HG03045 (cell line): ENCODE data around the gene PRKAR1B.

Source experiments
- ATAC-seq: cut with Tn5 transposase; IDR thresholded peaks from one replicate; pipeline ENCODE4 v1.9.1; 2021; ENCODE audit warnings: mild to moderate bottlenecking, moderate library complexity; ENCODE audit not compliant: unreplicated experiment

Gene PRKAR1B

GRCh38 chr7:727104-727805 is at the start of gene PRKAR1B:
Gene PRKAR1B (minus strand): TSS chr7:727281. CDS start chr7:711505, 15,776 bp downstream.
- peak; percentile 36 for ATAC-seq

- no peak for ATAC-seq
These were observed 49.3 kb upstream of the PRKAR1B start for GRCh38 chr7:776381-776780.

- ATAC-seq, result no peak
These were observed 47.4 kb upstream of the PRKAR1B start for GRCh38 chr7:774161-775109.

GRCh38 chr7:773622-773915 is 46.5 kb upstream of the PRKAR1B start:
- ATAC-seq, result no peak

- ATAC-seq, result no peak
These were observed 46.0 kb upstream of the PRKAR1B start for GRCh38 chr7:772861-773621.

GRCh38 chr7:772392-772791 is 45.3 kb upstream of the PRKAR1B start:
- no peak for ATAC-seq

GRCh38 chr7:772005-772294 is 44.9 kb upstream of the PRKAR1B start:
- ATAC-seq, result no peak

- ATAC-seq, result no peak
These were observed 44.3 kb upstream of the PRKAR1B start for GRCh38 chr7:771234-772004.

GRCh38 chr7:770741-771166 is 43.7 kb upstream of the PRKAR1B start:
- ATAC-seq, result no peak

- ATAC-seq, result no peak
These were observed 43.3 kb upstream of the PRKAR1B start for GRCh38 chr7:770336-770735.

GRCh38 chr7:768881-769504 is 41.9 kb upstream of the PRKAR1B start:
- no peak for ATAC-seq

- no peak for ATAC-seq
These were observed 41.1 kb upstream of the PRKAR1B start for GRCh38 chr7:767941-768731.

- ATAC-seq, result no peak
These were observed 40.5 kb upstream of the PRKAR1B start for GRCh38 chr7:767580-767940.

GRCh38 chr7:765383-765782 is 38.3 kb upstream of the PRKAR1B start:
- ATAC-seq, result no peak

- ATAC-seq, result no peak
These were observed 36.7 kb upstream of the PRKAR1B start for GRCh38 chr7:763762-764161.

GRCh38 chr7:762885-763284 is 35.8 kb upstream of the PRKAR1B start:
- no peak for ATAC-seq

- ATAC-seq, result no peak
These were observed 34.5 kb upstream of the PRKAR1B start for GRCh38 chr7:761631-762030.

GRCh38 chr7:761101-761500 is 34.0 kb upstream of the PRKAR1B start:
- ATAC-seq, result no peak

- no peak for ATAC-seq
These were observed 32.9 kb upstream of the PRKAR1B start for GRCh38 chr7:760006-760405.

GRCh38 chr7:759569-759968 is 32.5 kb upstream of the PRKAR1B start:
- no peak for ATAC-seq
